RPMI8226 (cell line): ENCODE results near the gene ARHGAP8.

Source experiments
- DNase-seq: peaks from one replicate; pipeline ENCODE4 v3.0.0-alpha.2; 2015

ARHGAP8 gene

GRCh38 chr22:44865193-44866057 lies 113.0 kb downstream of the ARHGAP8 start:
- DNase-seq, result no peak

- DNase-seq, result no peak
These were observed 116.8 kb downstream of the ARHGAP8 start for GRCh38 chr22:44869196-44869595.

GRCh38 chr22:44870021-44870420 lies 117.6 kb downstream of the ARHGAP8 start:
- DNase-seq, result peak; percentile 79

- DNase-seq, result no peak
These were observed 119.4 kb downstream of the ARHGAP8 start for GRCh38 chr22:44871782-44872181.

- no peak for DNase-seq
These were observed 124.5 kb downstream of the ARHGAP8 start for GRCh38 chr22:44876921-44877320.

- no peak for DNase-seq
These were observed 126.3 kb downstream of the ARHGAP8 start for GRCh38 chr22:44878483-44879300.

GRCh38 chr22:44879301-44879680 lies 126.9 kb downstream of the ARHGAP8 start:
- no peak for DNase-seq

- no peak for DNase-seq
These were observed 128.4 kb downstream of the ARHGAP8 start for GRCh38 chr22:44880610-44881290.

- no peak for DNase-seq
These were observed 129.2 kb downstream of the ARHGAP8 start for GRCh38 chr22:44881624-44882023.

- no peak for DNase-seq
These were observed 130.0 kb downstream of the ARHGAP8 start for GRCh38 chr22:44882226-44882905.

- DNase-seq, result no peak
These were observed 130.6 kb downstream of the ARHGAP8 start for GRCh38 chr22:44883011-44883421.

GRCh38 chr22:44884562-44884961 lies 132.2 kb downstream of the ARHGAP8 start:
- no peak for DNase-seq

- peak; percentile 87 for DNase-seq
These were observed 132.8 kb downstream of the ARHGAP8 start for GRCh38 chr22:44884968-44885805.

- DNase-seq, result no peak
These were observed 133.5 kb downstream of the ARHGAP8 start for GRCh38 chr22:44885806-44886360.

- DNase-seq, result no peak
These were observed 135.6 kb downstream of the ARHGAP8 start for GRCh38 chr22:44887941-44888366.

- DNase-seq, result no peak
These were observed 136.3 kb downstream of the ARHGAP8 start for GRCh38 chr22:44888491-44889254.

- DNase-seq, result no peak
These were observed 137.0 kb downstream of the ARHGAP8 start for GRCh38 chr22:44889255-44889878.

GRCh38 chr22:44890416-44891292 lies 138.3 kb downstream of the ARHGAP8 start:
- no peak for DNase-seq

GRCh38 chr22:44891293-44891747 lies 138.9 kb downstream of the ARHGAP8 start:
- DNase-seq, result no peak
